Stimulated activated naive CD8-positive, alpha-beta T cell treated with anti-CD3 and anti-CD28 coated beads, Interleukin-15, Interleukin-2, amounts not matched to agents 100 ng/mL and 50 ng/mL, for 24 hours (primary cell): ENCODE data around the gene SFXN5.
"Not testable (repeated sequence)": the region's sequence is repeated elsewhere in the genome, so short reads cannot be mapped to it uniquely, and the experiment has no call there.

ENCODE experiments used
- H3K27ac Mint-ChIP-seq: one replicate; pipeline ENCODE4 v1.8.0; 2021; ENCODE audit warnings: mild to moderate bottlenecking, mixed read lengths
- H3K27me3 Mint-ChIP-seq: one replicate; pipeline ENCODE4 v1.8.0; 2021; ENCODE audit warnings: mixed read lengths
- H3K36me3 Mint-ChIP-seq: one replicate; pipeline ENCODE4 v1.8.0; 2021; ENCODE audit warnings: low read depth, mixed read lengths
- H3K4me1 Mint-ChIP-seq: one replicate; pipeline ENCODE4 v1.8.0; 2021; ENCODE audit warnings: low read depth, mixed read lengths
- H3K4me3 Mint-ChIP-seq: one replicate; pipeline ENCODE4 v1.8.0; 2021; ENCODE audit warnings: mild to moderate bottlenecking, mixed read lengths
- H3K9me3 Mint-ChIP-seq: one replicate; pipeline ENCODE4 v1.8.0; 2021; ENCODE audit warnings: mixed read lengths

Gene SFXN5

GRCh38 chr2:72917138-72917876 is 154.2 kb downstream of the SFXN5 start, which contains the start of gene EMX1:
Gene EMX1, plus strand, starts transcription at chr2:72917519. Its CDS starts 334 bp downstream, at chr2:72917853.
- no peaks in the 10 kb centered on the region for H3K36me3 Mint-ChIP-seq
- H3K4me3 Mint-ChIP-seq, result peak within 1 kb of the TSS; percentile 70
- peaks cover 73% of the 10 kb centered on the region for H3K27me3 Mint-ChIP-seq
- no peaks in the 10 kb centered on the region for H3K9me3 Mint-ChIP-seq
- no peak within 1 kb of the TSS for H3K27ac Mint-ChIP-seq
- peaks cover 37% of the 10 kb centered on the region for H3K4me1 Mint-ChIP-seq

- peak overlapping the region; percentile 70 for H3K4me3 Mint-ChIP-seq
- peaks cover 73% of the 10 kb centered on the region for H3K27me3 Mint-ChIP-seq
- H3K36me3 Mint-ChIP-seq, result no peaks in the 10 kb centered on the region
- H3K27ac Mint-ChIP-seq, result no peak overlapping the region
- H3K9me3 Mint-ChIP-seq, result no peaks in the 10 kb centered on the region
- H3K4me1 Mint-ChIP-seq, result peaks cover 37% of the 10 kb centered on the region
Observed at GRCh38 chr2:72916743-72917137, 154.8 kb downstream of the SFXN5 start.

GRCh38 chr2:72915907-72916742 is 155.4 kb downstream of the SFXN5 start:
- H3K27me3 Mint-ChIP-seq, result peaks cover 72% of the 10 kb centered on the region
- H3K36me3 Mint-ChIP-seq, result no peaks in the 10 kb centered on the region
- H3K4me3 Mint-ChIP-seq, result peak overlapping the region; percentile 70
- no peak overlapping the region for H3K27ac Mint-ChIP-seq
- H3K4me1 Mint-ChIP-seq, result peaks cover 37% of the 10 kb centered on the region
- H3K9me3 Mint-ChIP-seq, result no peaks in the 10 kb centered on the region

GRCh38 chr2:72915320-72915906 is 156.1 kb downstream of the SFXN5 start:
- no peaks in the 10 kb centered on the region for H3K36me3 Mint-ChIP-seq
- no peaks in the 10 kb centered on the region for H3K9me3 Mint-ChIP-seq
- H3K4me3 Mint-ChIP-seq, result peak overlapping the region; percentile 24
- H3K27ac Mint-ChIP-seq, result no peak overlapping the region
- peaks cover 34% of the 10 kb centered on the region for H3K4me1 Mint-ChIP-seq
- H3K27me3 Mint-ChIP-seq, result peaks cover 73% of the 10 kb centered on the region

- peaks cover 30% of the 10 kb centered on the region for H3K4me1 Mint-ChIP-seq
- peaks cover 77% of the 10 kb centered on the region for H3K27me3 Mint-ChIP-seq
- no peaks in the 10 kb centered on the region for H3K9me3 Mint-ChIP-seq
- peak overlapping the region; percentile 24 for H3K4me3 Mint-ChIP-seq
- H3K27ac Mint-ChIP-seq, result no peak overlapping the region
- no peaks in the 10 kb centered on the region for H3K36me3 Mint-ChIP-seq
Observed at GRCh38 chr2:72914589-72915319, 156.8 kb downstream of the SFXN5 start.

GRCh38 chr2:72914206-72914559 is 157.3 kb downstream of the SFXN5 start:
- H3K27me3 Mint-ChIP-seq, result peaks cover 77% of the 10 kb centered on the region
- no peaks in the 10 kb centered on the region for H3K9me3 Mint-ChIP-seq
- no peaks in the 10 kb centered on the region for H3K36me3 Mint-ChIP-seq
- no peak overlapping the region for H3K4me3 Mint-ChIP-seq
- peaks cover 25% of the 10 kb centered on the region for H3K4me1 Mint-ChIP-seq
- no peak overlapping the region for H3K27ac Mint-ChIP-seq

- Mint-ChIP-seq H3K27me3 (peaks cover 75% of the 10 kb centered on the region), H3K4me3 (no peak overlapping the region), H3K36me3 (no peaks in the 10 kb centered on the region), H3K4me1 (peaks cover 19% of the 10 kb centered on the region), H3K27ac (no peak overlapping the region), H3K9me3 (no peaks in the 10 kb centered on the region)
Observed at GRCh38 chr2:72913486-72914205, 157.9 kb downstream of the SFXN5 start.

- Mint-ChIP-seq H3K27ac (no peak overlapping the region), H3K27me3 (peaks cover 82% of the 10 kb centered on the region), H3K4me3 (no peak overlapping the region), H3K9me3 (no peaks in the 10 kb centered on the region), H3K36me3 (no peaks in the 10 kb centered on the region), H3K4me1 (peaks cover 9% of the 10 kb centered on the region)
Observed at GRCh38 chr2:72911256-72911655, 160.3 kb downstream of the SFXN5 start.

- H3K27me3 Mint-ChIP-seq, result peaks cover 76% of the 10 kb centered on the region
- H3K4me3 Mint-ChIP-seq, result no peak overlapping the region
- no peaks in the 10 kb centered on the region for H3K36me3 Mint-ChIP-seq
- no peaks in the 10 kb centered on the region for H3K9me3 Mint-ChIP-seq
- no peaks in the 10 kb centered on the region for H3K4me1 Mint-ChIP-seq
- H3K27ac Mint-ChIP-seq, result no peak overlapping the region
Observed at GRCh38 chr2:72908741-72909140, 162.8 kb downstream of the SFXN5 start.

GRCh38 chr2:72907369-72907768 is 164.1 kb downstream of the SFXN5 start:
- H3K36me3 Mint-ChIP-seq, H3K4me3 Mint-ChIP-seq, H3K9me3 Mint-ChIP-seq, H3K4me1 Mint-ChIP-seq, H3K27ac Mint-ChIP-seq: not testable (repeated sequence)
- peaks cover 78% of the 10 kb centered on the region for H3K27me3 Mint-ChIP-seq

GRCh38 chr2:72901426-72901825 is 170.1 kb downstream of the SFXN5 start:
- H3K4me1 Mint-ChIP-seq, result no peaks in the 10 kb centered on the region
- H3K36me3 Mint-ChIP-seq, result no peaks in the 10 kb centered on the region
- H3K27ac Mint-ChIP-seq, result no peak overlapping the region
- no peaks in the 10 kb centered on the region for H3K9me3 Mint-ChIP-seq
- H3K4me3 Mint-ChIP-seq, result no peak overlapping the region
- H3K27me3 Mint-ChIP-seq, result peaks cover 74% of the 10 kb centered on the region

GRCh38 chr2:72900191-72900825 is 171.2 kb downstream of the SFXN5 start:
- H3K9me3 Mint-ChIP-seq, result no peaks in the 10 kb centered on the region
- H3K4me1 Mint-ChIP-seq, result no peaks in the 10 kb centered on the region
- peaks cover 68% of the 10 kb centered on the region for H3K27me3 Mint-ChIP-seq
- H3K27ac Mint-ChIP-seq, result no peak overlapping the region
- no peak overlapping the region for H3K4me3 Mint-ChIP-seq
- H3K36me3 Mint-ChIP-seq, result no peaks in the 10 kb centered on the region

- Mint-ChIP-seq H3K4me3 (no peak overlapping the region), H3K4me1 (no peaks in the 10 kb centered on the region), H3K9me3 (no peaks in the 10 kb centered on the region), H3K36me3 (no peaks in the 10 kb centered on the region), H3K27ac (no peak overlapping the region), H3K27me3 (peaks cover 66% of the 10 kb centered on the region)
Observed at GRCh38 chr2:72898585-72898906, 173.0 kb downstream of the SFXN5 start.
